Measurements from ENCODE around the gene CGNL1.

Gene CGNL1

DNA sequence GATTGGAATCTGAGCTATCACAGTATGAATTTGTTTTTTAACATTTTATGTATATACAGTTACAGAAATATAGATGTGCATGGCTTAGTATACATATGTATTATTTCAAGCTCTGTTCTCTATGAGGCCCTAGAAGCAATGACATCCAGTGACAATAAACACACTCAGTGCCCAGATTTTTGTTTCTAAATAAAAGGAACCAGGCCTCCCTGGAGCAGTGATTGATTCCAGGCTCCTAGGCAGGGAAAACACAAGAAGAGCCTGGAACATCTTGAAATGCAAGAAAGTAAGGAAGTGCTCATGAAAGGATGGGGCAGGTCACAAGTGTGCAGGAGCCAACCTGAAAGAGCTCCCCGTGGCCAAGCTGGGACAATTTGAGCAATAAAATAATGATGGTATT, 18.5 kb upstream of the CGNL1 start:
- H3K4me2 ChIP-seq (ENCODE audit: low read length) = no peak overlapping the region
- H3K9ac ChIP-seq (ENCODE audit: low read length) = no peak overlapping the region
- H3K36me3 ChIP-seq (ENCODE audit: insufficient read depth, low read length) = no peaks in the 10 kb centered on the region
- H3K79me2 ChIP-seq (ENCODE audit: insufficient read depth, low read length) = no peaks in the 10 kb centered on the region
- no peaks in the 10 kb centered on the region for H3K9me2 ChIP-seq (ENCODE audit: low read depth, low read length)
- no peaks in the 10 kb centered on the region for H3K9me3 ChIP-seq (ENCODE audit: low read length)
- no peaks in the 10 kb centered on the region for H3F3A ChIP-seq (ENCODE audit: insufficient read depth, low read length)
- no peak overlapping the region for H3K4me3 ChIP-seq (ENCODE audit: low read depth, low read length, poor library complexity, severe bottlenecking)
- H3K27me3 ChIP-seq (ENCODE audit: insufficient read depth, low read length) = 0 out of 2 replicates have a peak, but pooled peaks cover 6% of the 10 kb centered on the region
- no peak overlapping the region for H3K27ac ChIP-seq (ENCODE audit: low read depth, low read length, poor library complexity, severe bottlenecking)
- no peak overlapping the region for H2AFZ ChIP-seq (ENCODE audit: low read length)
- H3K4me1 ChIP-seq (ENCODE audit: insufficient read depth, low read length, severe bottlenecking) = no peaks in the 10 kb centered on the region
- TF ChIP-seq, protein P1, sequence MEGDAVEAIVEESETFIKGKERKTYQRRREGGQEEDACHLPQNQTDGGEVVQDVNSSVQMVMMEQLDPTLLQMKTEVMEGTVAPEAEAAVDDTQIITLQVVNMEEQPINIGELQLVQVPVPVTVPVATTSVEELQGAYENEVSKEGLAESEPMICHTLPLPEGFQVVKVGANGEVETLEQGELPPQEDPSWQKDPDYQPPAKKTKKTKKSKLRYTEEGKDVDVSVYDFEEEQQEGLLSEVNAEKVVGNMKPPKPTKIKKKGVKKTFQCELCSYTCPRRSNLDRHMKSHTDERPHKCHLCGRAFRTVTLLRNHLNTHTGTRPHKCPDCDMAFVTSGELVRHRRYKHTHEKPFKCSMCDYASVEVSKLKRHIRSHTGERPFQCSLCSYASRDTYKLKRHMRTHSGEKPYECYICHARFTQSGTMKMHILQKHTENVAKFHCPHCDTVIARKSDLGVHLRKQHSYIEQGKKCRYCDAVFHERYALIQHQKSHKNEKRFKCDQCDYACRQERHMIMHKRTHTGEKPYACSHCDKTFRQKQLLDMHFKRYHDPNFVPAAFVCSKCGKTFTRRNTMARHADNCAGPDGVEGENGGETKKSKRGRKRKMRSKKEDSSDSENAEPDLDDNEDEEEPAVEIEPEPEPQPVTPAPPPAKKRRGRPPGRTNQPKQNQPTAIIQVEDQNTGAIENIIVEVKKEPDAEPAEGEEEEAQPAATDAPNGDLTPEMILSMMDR (IDR thresholded peaks at IDR 0.05; ENCODE audit: low read length) = no peak
- TF ChIP-seq EZH2 (IDR thresholded peaks at IDR 0.05; ENCODE audit: borderline replicate concordance, low read length) = no peak
- H4K20me1 ChIP-seq (ENCODE audit: insufficient read depth, low read length) = no peaks in the 10 kb centered on the region

DNA sequence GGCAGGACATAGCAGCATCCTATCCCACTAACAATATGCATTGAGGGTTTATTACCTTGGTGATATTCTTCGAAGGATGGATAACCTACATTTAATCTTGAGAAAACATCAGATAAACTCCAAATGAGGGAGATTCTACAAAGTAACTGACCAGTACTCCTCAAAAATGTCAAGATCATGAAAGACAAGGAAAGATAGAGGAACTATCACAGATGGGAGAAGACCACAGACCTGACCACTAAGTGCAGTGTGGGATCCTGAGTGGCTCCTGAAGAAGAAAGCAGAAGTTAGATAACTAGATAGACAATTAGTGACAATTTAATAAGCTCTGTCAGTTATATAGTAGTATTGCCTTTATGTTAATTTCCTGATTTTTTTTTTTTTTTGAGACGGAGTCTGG, 17.7 kb upstream of the CGNL1 start:
- H2AFZ ChIP-seq (ENCODE audit: low read length) = no peak overlapping the region
- no peaks in the 10 kb centered on the region for H4K20me1 ChIP-seq (ENCODE audit: insufficient read depth, low read length)
- 0 out of 2 replicates have a peak, but pooled peaks cover 6% of the 10 kb centered on the region for H3K27me3 ChIP-seq (ENCODE audit: insufficient read depth, low read length)
- no peaks in the 10 kb centered on the region for H3K9me2 ChIP-seq (ENCODE audit: low read depth, low read length)
- no peak overlapping the region for H3K4me2 ChIP-seq (ENCODE audit: low read length)
- TF ChIP-seq, protein P1 (IDR thresholded peaks at IDR 0.05; ENCODE audit: low read length) = no peak
- no peak for TF ChIP-seq EZH2 (IDR thresholded peaks at IDR 0.05; ENCODE audit: borderline replicate concordance, low read length)
- no peaks in the 10 kb centered on the region for H3K79me2 ChIP-seq (ENCODE audit: insufficient read depth, low read length)
- H3K9me3 ChIP-seq (ENCODE audit: low read length) = no peaks in the 10 kb centered on the region
- H3K9ac ChIP-seq (ENCODE audit: low read length) = no peak overlapping the region
- no peak overlapping the region for H3K27ac ChIP-seq (ENCODE audit: low read depth, low read length, poor library complexity, severe bottlenecking)
- no peak overlapping the region for H3K4me3 ChIP-seq (ENCODE audit: low read depth, low read length, poor library complexity, severe bottlenecking)
- H3K4me1 ChIP-seq (ENCODE audit: insufficient read depth, low read length, severe bottlenecking) = no peaks in the 10 kb centered on the region
- H3F3A ChIP-seq (ENCODE audit: insufficient read depth, low read length) = no peaks in the 10 kb centered on the region
- no peaks in the 10 kb centered on the region for H3K36me3 ChIP-seq (ENCODE audit: insufficient read depth, low read length)

DNA sequence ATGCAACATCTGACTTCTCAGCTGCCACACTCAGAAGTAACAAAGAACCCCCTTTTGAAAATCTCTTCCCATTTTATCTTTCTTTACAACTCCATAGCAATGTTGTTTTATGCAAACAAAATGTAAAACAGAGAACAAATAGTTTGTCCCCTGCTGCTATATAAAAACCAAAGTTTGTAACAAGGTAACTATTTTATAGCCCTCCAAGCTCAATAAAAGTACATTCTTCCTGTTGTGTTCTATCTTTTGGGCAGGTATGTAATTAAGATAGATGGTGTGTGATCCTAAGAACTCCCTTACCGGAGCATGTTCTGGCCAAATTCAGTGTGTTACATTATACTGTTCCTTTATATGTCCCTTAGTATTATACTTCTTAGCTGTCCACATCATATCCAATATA, 12.6 kb upstream of the CGNL1 start:
- Histone ChIP-seq H3K27me3 (ENCODE audit: insufficient read depth, low read length) (no peaks in the 10 kb centered on the region), H2AFZ (ENCODE audit: low read length) (no peak overlapping the region), H4K20me1 (ENCODE audit: insufficient read depth, low read length) (no peaks in the 10 kb centered on the region), H3K4me3 (ENCODE audit: low read depth, low read length, poor library complexity, severe bottlenecking) (no peak overlapping the region), H3K9ac (ENCODE audit: low read length) (no peak overlapping the region), H3K4me1 (ENCODE audit: insufficient read depth, low read length, severe bottlenecking) (no peaks in the 10 kb centered on the region), H3K9me3 (ENCODE audit: low read length) (no peaks in the 10 kb centered on the region), H3F3A (ENCODE audit: insufficient read depth, low read length) (no peaks in the 10 kb centered on the region), H3K27ac (ENCODE audit: low read depth, low read length, poor library complexity, severe bottlenecking) (no peak overlapping the region), H3K79me2 (ENCODE audit: insufficient read depth, low read length) (no peaks in the 10 kb centered on the region), H3K9me2 (ENCODE audit: low read depth, low read length) (no peaks in the 10 kb centered on the region), H3K4me2 (ENCODE audit: low read length) (no peak overlapping the region), H3K36me3 (ENCODE audit: insufficient read depth, low read length) (no peaks in the 10 kb centered on the region)
- TF ChIP-seq EZH2 (IDR thresholded peaks at IDR 0.05; ENCODE audit: borderline replicate concordance, low read length) = no peak
- TF ChIP-seq, protein P1 (IDR thresholded peaks at IDR 0.05; ENCODE audit: low read length) = no peak
